GM12875 (cell line): ENCODE measurements around the gene GTF2H4.
"Not testable (repeated sequence)": the region's sequence is repeated elsewhere in the genome, so short reads cannot be mapped to it uniquely, and the experiment has no call there.

Experiments used
- H3K4me3 ChIP-seq: one replicate; pipeline ENCODE4 v1.5.1; 2011; ENCODE audit warnings: low read depth, low read length, control low read depth
- CTCF ChIP-seq: IDR thresholded peaks from 2 replicates; pipeline ENCODE4 v1.5.1; 2011; ENCODE audit warnings: low read depth, mild to moderate bottlenecking, control low read depth, inconsistent platforms, low read length, moderate library complexity, borderline replicate concordance; ENCODE audit not compliant: insufficient read depth

The GTF2H4 gene

GRCh38 chr6:30871592-30872183 is 36.3 kb upstream of the GTF2H4 start:
- H3K4me3 ChIP-seq, result no peak overlapping the region
- TF ChIP-seq CTCF, result no peak

- no peak overlapping the region for H3K4me3 ChIP-seq
Measured at GRCh38 chr6:30873137-30873640, 34.8 kb upstream of the GTF2H4 start.

GRCh38 chr6:30873795-30874194 is 34.2 kb upstream of the GTF2H4 start:
- not testable (repeated sequence) for H3K4me3 ChIP-seq

More at GRCh38 chr6:30873137-30873640, 34.8 kb upstream of the GTF2H4 start:
- TF ChIP-seq CTCF, result no peak

- no peak for TF ChIP-seq CTCF
- no peak overlapping the region for H3K4me3 ChIP-seq
Measured at GRCh38 chr6:30875244-30876038, 32.6 kb upstream of the GTF2H4 start.

GRCh38 chr6:30876039-30876730 is 31.8 kb upstream of the GTF2H4 start:
- no peak overlapping the region for H3K4me3 ChIP-seq
- no peak for TF ChIP-seq CTCF

GRCh38 chr6:30877419-30878262 is 30.4 kb upstream of the GTF2H4 start:
- TF ChIP-seq CTCF, result peak; percentile 79
- H3K4me3 ChIP-seq, result no peak overlapping the region
